GM19025 (cell line): ENCODE measurements around the gene ATG2B.
"Not testable (repeated sequence)": the region's sequence is repeated elsewhere in the genome, so short reads cannot be mapped to it uniquely, and the experiment has no call there.

Experiments
- ATAC-seq: cut with Tn5 transposase; IDR thresholded peaks from one replicate; pipeline ENCODE4 v1.9.1; 2021; ENCODE audit warnings: mild to moderate bottlenecking, low read depth, moderate library complexity; ENCODE audit not compliant: unreplicated experiment

The ATG2B gene

GRCh38 chr14:96376093-96376492, 13.0 kb upstream of the ATG2B start:
- no peak for ATAC-seq

GRCh38 chr14:96373538-96373937, 10.4 kb upstream of the ATG2B start:
- no peak for ATAC-seq

- ATAC-seq = no peak
These were observed 7.4 kb upstream of the ATG2B start for GRCh38 chr14:96370528-96370927.

GRCh38 chr14:96368534-96368933, 5.4 kb upstream of the ATG2B start:
- no peak for ATAC-seq

- ATAC-seq = no peak
These were observed 1.8 kb upstream of the ATG2B start for GRCh38 chr14:96364962-96365361.

GRCh38 chr14:96363751-96364336, 703 bp upstream of the ATG2B start:
- ATAC-seq = peak; percentile 15

GRCh38 chr14:96362071-96362964, 823 bp downstream of the ATG2B start:
- no peak for ATAC-seq

GRCh38 chr14:96359959-96360358, 3.2 kb downstream of the ATG2B start:
- no peak for ATAC-seq

GRCh38 chr14:96357216-96357615, 5.9 kb downstream of the ATG2B start:
- ATAC-seq = no peak

GRCh38 chr14:96354246-96354645, 8.9 kb downstream of the ATG2B start:
- no peak for ATAC-seq

GRCh38 chr14:96352708-96353107, 10.4 kb downstream of the ATG2B start:
- ATAC-seq = no peak

GRCh38 chr14:96351986-96352385, 11.2 kb downstream of the ATG2B start:
- no peak for ATAC-seq

- ATAC-seq = no peak
These were observed 13.7 kb downstream of the ATG2B start for GRCh38 chr14:96349286-96350075.

GRCh38 chr14:96347957-96348356, 15.2 kb downstream of the ATG2B start:
- ATAC-seq = not testable (repeated sequence)

- no peak for ATAC-seq
These were observed 17.5 kb downstream of the ATG2B start for GRCh38 chr14:96345669-96346068.

GRCh38 chr14:96341323-96341722, 21.8 kb downstream of the ATG2B start:
- ATAC-seq = no peak

GRCh38 chr14:96338551-96338950, 24.6 kb downstream of the ATG2B start:
- ATAC-seq = no peak

GRCh38 chr14:96324219-96324618, 38.9 kb downstream of the ATG2B start:
- no peak for ATAC-seq

- ATAC-seq = no peak
These were observed 42.5 kb downstream of the ATG2B start for GRCh38 chr14:96320605-96321004.

- no peak for ATAC-seq
These were observed 44.3 kb downstream of the ATG2B start for GRCh38 chr14:96318836-96319235.

- ATAC-seq = no peak
These were observed 47.1 kb downstream of the ATG2B start for GRCh38 chr14:96316087-96316486.
